ENCODE measurements around the gene DEFB124.

Gene DEFB124

GRCh38 chr20:31514154-31515071 lies 39.5 kb upstream of the DEFB124 start, which contains the start of gene HM13 (continued):
- TF ChIP-seq ZNF596 (tag by site-specific recombination; IDR thresholded peaks at IDR 0.05), result no peak
- no peak; the same call in 1 of the 2 replicates for TF ChIP-seq IKZF3 (tag by site-specific recombination; IDR thresholded peaks at IDR 0.05)
- no peak for TF ChIP-seq ZBTB49 (tag by site-specific recombination; IDR thresholded peaks at IDR 0.05; ENCODE audit: low read depth)
- 0 out of 2 replicates have a peak, but pooled peaks have one; percentile 10 for TF ChIP-seq ZNF341 (tag by site-specific recombination; IDR thresholded peaks at IDR 0.05; ENCODE audit: low read depth)
- TF ChIP-seq ZNF501 (tag by site-specific recombination; IDR thresholded peaks at IDR 0.05), result peak; percentile 80
- no peak for TF ChIP-seq MZF1 (tag by site-specific recombination; IDR thresholded peaks at IDR 0.05; ENCODE audit: borderline replicate concordance)
- TF ChIP-seq ZNF169 (tag by site-specific recombination; IDR thresholded peaks at IDR 0.05), result no peak
- no peak for TF ChIP-seq PRDM6 (tag by site-specific recombination; IDR thresholded peaks at IDR 0.05)
- TF ChIP-seq ZNF792 (tag by site-specific recombination; IDR thresholded peaks at IDR 0.05), result no peak
- no peak for TF ChIP-seq SALL2 (tag by site-specific recombination; IDR thresholded peaks at IDR 0.05; ENCODE audit: borderline replicate concordance)
- TF ChIP-seq ZNF280D (tag by site-specific recombination; IDR thresholded peaks at IDR 0.05), result 0 out of 2 replicates have a peak, but pooled peaks have one; percentile 24
- no peak for TF ChIP-seq ZNF473 (tag by site-specific recombination; IDR thresholded peaks at IDR 0.05)
- no peak for TF ChIP-seq ZNF140 (tag by site-specific recombination; IDR thresholded peaks at IDR 0.05)
- no peak for TF ChIP-seq ZNF416 (tag by site-specific recombination; IDR thresholded peaks at IDR 0.05)
- no peak for TF ChIP-seq ZNF621 (tag by site-specific recombination; IDR thresholded peaks at IDR 0.05)
- no peak for TF ChIP-seq ZNF530 (tag by site-specific recombination; IDR thresholded peaks at IDR 0.05; ENCODE audit: low read depth)
- peak; percentile 80 for TF ChIP-seq ZBTB8A (tag by site-specific recombination; IDR thresholded peaks at IDR 0.05)
- no peak for TF ChIP-seq ZNF549 (tag by site-specific recombination; IDR thresholded peaks at IDR 0.05)
- no peak for TF ChIP-seq TSHZ1 (tag by site-specific recombination; IDR thresholded peaks at IDR 0.05; ENCODE audit: borderline replicate concordance)
- no peak for TF ChIP-seq ZNF132 (tag by site-specific recombination; IDR thresholded peaks at IDR 0.05; ENCODE audit: borderline replicate concordance)
- no peak for TF ChIP-seq ZNF624 (tag by site-specific recombination; IDR thresholded peaks at IDR 0.05)
- TF ChIP-seq ZNF114 (tag by site-specific recombination; IDR thresholded peaks at IDR 0.05), result no peak
- peak; percentile 68; the same call in 1 of the 2 replicates for TF ChIP-seq ZNF76 (tag by site-specific recombination; IDR thresholded peaks at IDR 0.05; ENCODE audit: borderline replicate concordance, low read depth)
- TF ChIP-seq ZNF626 (tag by site-specific recombination; IDR thresholded peaks at IDR 0.05), result no peak
- peak; percentile 77 for TF ChIP-seq HIC1 (tag by site-specific recombination; IDR thresholded peaks at IDR 0.05)
- TF ChIP-seq ZBTB20 (tag by site-specific recombination; IDR thresholded peaks at IDR 0.05), result peak; percentile 73; the same call in 1 of the 2 replicates
